K562 (cell line): ENCODE results near the gene KLHDC7B. TPM values are rescaled to one million over a fixed set of nuclear protein-coding genes. Genes with fewer than 3 reads are reported as not detected.

Source experiments
- DEAF1 ChIP-seq: fragments of 450-650 bp; formaldehyde crosslinking; IDR thresholded peaks from 2 replicates; pipeline ENCODE4 v1.4.0; 2020; ENCODE audit warnings: mild to moderate bottlenecking, moderate library complexity
- DMBX1 ChIP-seq: fragments of 250-450 bp; sonication (Bioruptor Pico); IDR thresholded peaks from 2 replicates; pipeline ENCODE4 v1.8.0; 2022; ENCODE audit warnings: inconsistent platforms, mild to moderate bottlenecking, moderate library complexity, borderline replicate concordance
- ELF1 ChIP-seq: fragments of 200-800 bp; sonication (Bioruptor generic); IDR thresholded peaks from 2 replicates; pipeline ENCODE4 v1.6.1; 2016; ENCODE audit warnings: missing genetic modification characterization, missing compliant biosample characterization
- EP300 ChIP-seq: IDR thresholded peaks from 2 replicates; pipeline ENCODE4 v1.6.1; 2012; ENCODE audit warnings: low read length, improper control_type of control experiment
- GABPA ChIP-seq: fragments of 200-800 bp; sonication (Bioruptor generic); conservative IDR thresholded peaks from 2 replicates; pipeline ENCODE4 v1.6.1; 2016; ENCODE audit warnings: low read depth, missing genetic modification characterization, missing compliant biosample characterization
- ILF3 ChIP-seq: fragments of 450-650 bp; IDR thresholded peaks from 2 replicates; pipeline ENCODE4 v1.6.1; 2018; ENCODE audit warnings: antibody characterized with exemption, mild to moderate bottlenecking, moderate library complexity, borderline replicate concordance
- RBM22 ChIP-seq: fragments of 200-400 bp; formaldehyde crosslinking; IDR thresholded peaks from 2 replicates; pipeline ENCODE4 v1.6.1; 2018; ENCODE audit warnings: low read length, low read depth; ENCODE audit not compliant: poor library complexity, severe bottlenecking
- polyA plus RNA-seq, 8 experiments: library from polyadenylated mRNA; depleted of rRNA in 4 of 8; stranded (reverse) in 5 of 8; unstranded in 3 of 8; fragments of >200 nt; fragmentation: Nextera tagmentation in 2 of 8; fragmentation: Illumina TruSeq in 1 of 8; extraction: Ambion mirVana in 2 of 8; extraction: Trizol in 1 of 8; gene quantifications; 2 replicates each; pipeline versions ENCODE4 v1.2.1 to v1.2.3, GENCODE V29; 2011 to 2014; ENCODE audit warnings: inconsistent platforms in 1 of 8, missing spikeins in 1 of 8
- total RNA-seq, 7 experiments: library from RNA; depleted of rRNA in 6 of 7; stranded (reverse); fragments of >200 nt in 6 of 7; fragmentation: Illumina TruSeq in 2 of 7; extraction: Trizol in 2 of 7; gene quantifications; 2 replicates each; pipeline versions ENCODE4 v1.2.1 to v1.2.3, GENCODE V29; 2011 to 2021; ENCODE audit warnings: low replicate concordance in 1 of 7
- TF ChIP-seq, protein P1 (sequence below): fragments of 450-650 bp; IDR thresholded peaks from 2 replicates; pipeline ENCODE4 v1.6.1; 2016; ENCODE audit warnings: low read depth
- TF ChIP-seq, protein P2 (sequence below): sonication (generic); formaldehyde crosslinking; IDR thresholded peaks from 2 replicates; pipeline ENCODE4 v1.8.0; 2022; ENCODE audit warnings: missing genetic modification reagents, mild to moderate bottlenecking, borderline replicate concordance
- TF ChIP-seq, protein P3 (sequence below): fragments of 200-800 bp; sonication (Bioruptor generic); IDR thresholded peaks from 2 replicates; pipeline ENCODE4 v1.6.1; 2017; ENCODE audit warnings: missing genetic modification characterization, missing compliant biosample characterization

KLHDC7B gene
- total and polyA plus RNA-seq, 9 of the 15 experiments (the other 6 are each of a cell fraction or from before 2014, with no cell fraction given): 0.04 to 0.22 (median 0.05) TPM; not detected in 4

DNA sequence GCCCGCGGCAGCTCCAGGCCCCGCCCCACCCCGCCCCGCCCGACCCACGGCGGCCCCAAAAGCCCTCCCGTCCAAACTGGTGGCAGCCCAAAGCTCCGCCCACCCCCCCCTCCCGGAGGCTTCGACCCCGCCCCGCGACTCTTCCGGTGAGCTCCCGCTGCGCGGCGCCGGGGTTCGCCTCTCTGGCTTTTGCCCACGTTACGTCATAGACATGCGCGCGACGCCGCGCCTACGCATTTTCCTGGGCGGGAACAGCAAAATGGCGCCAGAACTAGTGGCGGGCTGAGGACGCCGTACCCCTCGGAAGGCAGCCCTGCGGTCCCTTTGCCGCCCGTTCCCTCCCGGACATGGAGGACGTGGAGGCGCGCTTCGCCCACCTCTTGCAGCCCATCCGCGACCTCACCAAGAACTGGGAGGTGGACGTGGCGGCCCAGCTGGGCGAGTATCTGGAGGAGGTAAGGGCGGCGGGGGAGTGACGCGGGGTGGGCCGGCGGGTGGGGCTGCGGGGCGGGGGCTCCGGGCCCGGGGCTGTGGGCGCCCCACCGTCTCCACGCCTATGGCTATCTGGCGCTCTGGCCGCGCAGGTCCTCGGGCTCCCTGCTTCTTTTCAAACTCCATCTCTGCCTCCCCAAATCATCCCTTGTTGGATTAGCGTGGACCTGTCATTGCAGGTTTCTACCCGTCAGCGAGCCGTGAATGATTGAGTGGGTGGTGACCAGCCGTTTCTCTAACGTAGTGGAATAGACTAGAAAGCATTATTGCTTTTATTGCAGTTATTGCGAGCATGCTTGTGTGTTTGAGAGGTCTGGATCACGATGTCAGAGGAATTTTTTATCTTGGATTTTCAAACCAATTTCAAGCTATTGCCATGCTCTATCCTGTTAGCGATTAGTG, 37.5 kb upstream of the KLHDC7B start, which contains the start of gene NCAPH2 (continued):
- TF ChIP-seq, protein P1, sequence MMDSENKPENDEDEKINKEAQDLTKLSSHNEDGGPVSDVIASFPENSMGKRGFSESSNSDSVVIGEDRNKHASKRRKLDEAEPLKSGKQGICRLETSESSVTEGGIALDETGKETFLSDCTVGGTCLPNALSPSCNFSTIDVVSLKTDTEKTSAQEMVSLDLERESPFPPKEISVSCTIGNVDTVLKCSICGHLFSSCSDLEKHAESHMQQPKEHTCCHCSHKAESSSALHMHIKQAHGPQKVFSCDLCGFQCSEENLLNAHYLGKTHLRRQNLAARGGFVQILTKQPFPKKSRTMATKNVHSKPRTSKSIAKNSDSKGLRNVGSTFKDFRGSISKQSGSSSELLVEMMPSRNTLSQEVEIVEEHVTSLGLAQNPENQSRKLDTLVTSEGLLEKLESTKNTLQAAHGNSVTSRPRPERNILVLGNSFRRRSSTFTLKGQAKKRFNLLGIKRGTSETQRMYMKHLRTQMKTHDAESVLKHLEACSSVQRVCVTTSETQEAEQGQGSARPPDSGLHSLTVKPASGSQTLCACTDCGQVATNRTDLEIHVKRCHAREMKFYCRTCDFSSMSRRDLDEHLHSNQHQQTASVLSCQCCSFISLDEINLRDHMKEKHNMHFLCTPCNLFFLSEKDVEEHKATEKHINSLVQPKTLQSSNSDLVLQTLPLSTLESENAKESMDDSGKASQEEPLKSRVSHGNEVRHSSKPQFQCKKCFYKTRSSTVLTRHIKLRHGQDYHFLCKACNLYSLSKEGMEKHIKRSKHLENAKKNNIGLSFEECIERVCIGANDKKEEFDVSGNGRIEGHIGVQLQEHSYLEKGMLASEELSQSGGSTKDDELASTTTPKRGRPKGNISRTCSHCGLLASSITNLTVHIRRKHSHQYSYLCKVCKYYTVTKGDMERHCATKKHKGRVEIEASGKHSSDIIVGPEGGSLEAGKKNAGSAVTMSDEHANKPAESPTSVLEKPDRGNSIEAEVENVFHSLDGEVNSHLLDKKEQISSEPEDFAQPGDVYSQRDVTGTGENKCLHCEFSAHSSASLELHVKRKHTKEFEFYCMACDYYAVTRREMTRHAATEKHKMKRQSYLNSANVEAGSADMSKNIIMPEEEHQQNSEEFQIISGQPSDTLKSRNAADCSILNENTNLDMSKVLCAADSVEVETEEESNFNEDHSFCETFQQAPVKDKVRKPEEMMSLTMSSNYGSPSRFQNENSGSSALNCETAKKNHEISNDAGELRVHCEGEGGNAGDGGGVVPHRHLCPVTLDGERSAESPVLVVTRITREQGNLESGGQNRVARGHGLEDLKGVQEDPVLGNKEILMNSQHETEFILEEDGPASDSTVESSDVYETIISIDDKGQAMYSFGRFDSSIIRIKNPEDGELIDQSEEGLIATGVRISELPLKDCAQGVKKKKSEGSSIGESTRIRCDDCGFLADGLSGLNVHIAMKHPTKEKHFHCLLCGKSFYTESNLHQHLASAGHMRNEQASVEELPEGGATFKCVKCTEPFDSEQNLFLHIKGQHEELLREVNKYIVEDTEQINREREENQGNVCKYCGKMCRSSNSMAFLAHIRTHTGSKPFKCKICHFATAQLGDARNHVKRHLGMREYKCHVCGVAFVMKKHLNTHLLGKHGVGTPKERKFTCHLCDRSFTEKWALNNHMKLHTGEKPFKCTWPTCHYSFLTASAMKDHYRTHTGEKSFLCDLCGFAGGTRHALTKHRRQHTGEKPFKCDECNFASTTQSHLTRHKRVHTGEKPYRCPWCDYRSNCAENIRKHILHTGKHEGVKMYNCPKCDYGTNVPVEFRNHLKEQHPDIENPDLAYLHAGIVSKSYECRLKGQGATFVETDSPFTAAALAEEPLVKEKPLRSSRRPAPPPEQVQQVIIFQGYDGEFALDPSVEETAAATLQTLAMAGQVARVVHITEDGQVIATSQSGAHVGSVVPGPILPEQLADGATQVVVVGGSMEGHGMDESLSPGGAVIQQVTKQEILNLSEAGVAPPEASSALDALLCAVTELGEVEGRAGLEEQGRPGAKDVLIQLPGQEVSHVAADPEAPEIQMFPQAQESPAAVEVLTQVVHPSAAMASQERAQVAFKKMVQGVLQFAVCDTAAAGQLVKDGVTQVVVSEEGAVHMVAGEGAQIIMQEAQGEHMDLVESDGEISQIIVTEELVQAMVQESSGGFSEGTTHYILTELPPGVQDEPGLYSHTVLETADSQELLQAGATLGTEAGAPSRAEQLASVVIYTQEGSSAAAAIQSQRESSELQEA: no peak
- no peak for TF ChIP-seq EP300
- TF ChIP-seq DMBX1: no peak
- no peak for TF ChIP-seq ILF3
- TF ChIP-seq RBM22: no peak
- TF ChIP-seq GABPA: peak; percentile 89
- TF ChIP-seq, protein P2, sequence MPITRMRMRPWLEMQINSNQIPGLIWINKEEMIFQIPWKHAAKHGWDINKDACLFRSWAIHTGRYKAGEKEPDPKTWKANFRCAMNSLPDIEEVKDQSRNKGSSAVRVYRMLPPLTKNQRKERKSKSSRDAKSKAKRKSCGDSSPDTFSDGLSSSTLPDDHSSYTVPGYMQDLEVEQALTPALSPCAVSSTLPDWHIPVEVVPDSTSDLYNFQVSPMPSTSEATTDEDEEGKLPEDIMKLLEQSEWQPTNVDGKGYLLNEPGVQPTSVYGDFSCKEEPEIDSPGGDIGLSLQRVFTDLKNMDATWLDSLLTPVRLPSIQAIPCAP (CRISPR knock-in tag): no peak
- TF ChIP-seq, protein P3, sequence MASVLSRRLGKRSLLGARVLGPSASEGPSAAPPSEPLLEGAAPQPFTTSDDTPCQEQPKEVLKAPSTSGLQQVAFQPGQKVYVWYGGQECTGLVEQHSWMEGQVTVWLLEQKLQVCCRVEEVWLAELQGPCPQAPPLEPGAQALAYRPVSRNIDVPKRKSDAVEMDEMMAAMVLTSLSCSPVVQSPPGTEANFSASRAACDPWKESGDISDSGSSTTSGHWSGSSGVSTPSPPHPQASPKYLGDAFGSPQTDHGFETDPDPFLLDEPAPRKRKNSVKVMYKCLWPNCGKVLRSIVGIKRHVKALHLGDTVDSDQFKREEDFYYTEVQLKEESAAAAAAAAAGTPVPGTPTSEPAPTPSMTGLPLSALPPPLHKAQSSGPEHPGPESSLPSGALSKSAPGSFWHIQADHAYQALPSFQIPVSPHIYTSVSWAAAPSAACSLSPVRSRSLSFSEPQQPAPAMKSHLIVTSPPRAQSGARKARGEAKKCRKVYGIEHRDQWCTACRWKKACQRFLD: no peak
- no peak for TF ChIP-seq DEAF1
- no peak; the same call in 1 of the 2 replicates for TF ChIP-seq ELF1 (tag)
